ENCODE data around the gene FZD2. TPM values are rescaled to one million over a fixed set of nuclear protein-coding genes. Genes with fewer than 3 reads are reported as not detected.

FZD2 gene
- total and polyA plus RNA-seq, 2 of the 13 experiments (the other 11 are each of a cell fraction or from before 2014, with no cell fraction given) = 0.07 to 0.13 TPM

DNA sequence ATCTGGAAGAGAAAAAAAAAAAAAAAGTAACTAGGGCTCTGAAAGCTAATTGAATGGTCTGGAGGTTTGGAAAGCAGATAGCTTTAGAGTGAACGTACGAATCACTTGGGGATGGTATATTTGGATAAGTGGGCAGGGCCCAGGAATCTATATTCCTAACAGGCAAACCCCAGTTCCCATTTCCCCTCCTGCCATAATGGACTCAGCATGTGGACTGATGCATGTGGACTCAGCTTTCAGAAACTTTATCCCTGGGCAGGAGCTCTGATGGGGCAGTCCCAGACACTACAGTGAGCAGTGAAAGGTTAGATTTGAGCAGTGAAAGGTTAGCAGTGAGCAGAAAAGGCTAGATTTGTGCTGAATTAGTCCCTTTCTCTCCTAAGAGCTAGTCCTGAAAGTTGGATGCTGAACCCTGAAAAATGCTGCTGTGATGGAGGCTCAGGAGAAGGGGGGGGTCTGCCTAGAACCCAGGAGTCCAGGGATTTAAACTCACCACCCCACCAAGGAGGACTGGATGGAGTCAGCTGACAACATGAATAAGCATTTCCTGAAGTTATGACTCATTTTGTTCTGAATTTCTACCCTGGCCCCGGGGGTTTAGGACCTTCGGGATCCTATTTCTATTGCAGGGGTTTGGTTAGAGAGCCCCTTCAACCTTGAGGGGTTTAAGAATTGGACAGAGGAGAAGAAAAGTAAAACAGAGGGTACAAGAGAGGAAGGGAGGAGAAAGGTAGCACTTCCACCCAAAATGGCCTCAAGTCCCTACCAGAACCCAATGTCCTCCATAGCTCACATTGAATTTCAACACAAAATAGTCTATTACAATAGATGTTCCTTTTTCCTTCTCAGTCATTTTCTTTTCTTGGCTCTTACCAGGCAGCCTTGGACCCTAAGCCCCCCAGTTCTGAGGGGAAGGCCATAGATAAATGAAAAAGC, 10.3 kb upstream of the FZD2 start:
- DNase-seq (ENCODE audit: low spot score) = no peak
- no TSS peak for BruUV-seq (replicated peaks)
- ChIA-PET CTCF (ENCODE audit: low intra/inter-chr PET ratio, low total read pairs) (no interaction called here), POLR2A (no interaction called here)
- TF ChIP-seq FOXA1 (IDR thresholded peaks at IDR 0.05) = no peak
- TF ChIP-seq FOXA1 (CRISPR knock-in tag; IDR thresholded peaks at IDR 0.05) = no peak
- H3K4me1 ChIP-seq (ENCODE audit: insufficient read depth, low read length) = peaks cover 26% of the 10 kb centered on the region
- ATAC-seq = no peak
- intact Hi-C loops (cut with micrococcal nuclease; ENCODE audit: unreplicated experiment) (no loop called here), in situ Hi-C loops (cut with HindIII; ENCODE audit: extremely low pct_ligation_motif_present, low pct_unique_long_range_greater_than_20kb) (no loop called here)
- FAIRE-seq = no peak
- no peak overlapping the region for H3K9ac ChIP-seq (ENCODE audit: insufficient read depth, low read depth, low read length)
- H3K9me3 ChIP-seq (ENCODE audit: low read length) = no peaks in the 10 kb centered on the region
- no peak overlapping the region for H3K4me2 ChIP-seq (ENCODE audit: low read depth, low read length)
- H3K27ac ChIP-seq (ENCODE audit: extremely low read length, insufficient read depth, low read length) = no peak overlapping the region
- no peaks in the 10 kb centered on the region for H3K36me3 ChIP-seq (replicated peaks in 1 of 2; ENCODE audit: control insufficient read depth in 1 of 2, insufficient read depth in 2 of 2, low read length in 2 of 2)
- 15% methylated on average over 4 of the region's 4 CpGs for WGBS (ENCODE audit: low lambda C conversion rate)
- H3K4me3 ChIP-seq (replicated peaks in 1 of 3; ENCODE audit: insufficient read depth in 1 of 3, low read depth in 2 of 3, low read length in 3 of 3) = no peak overlapping the region
- H4K20me1 ChIP-seq (ENCODE audit: insufficient read depth, low read length) = no peaks in the 10 kb centered on the region
- H3K79me2 ChIP-seq (ENCODE audit: insufficient read depth, low read length) = no peaks in the 10 kb centered on the region
- no peak overlapping the region for H2AFZ ChIP-seq (ENCODE audit: low read length)
- H3K27me3 ChIP-seq (ENCODE audit: control insufficient read depth in 1 of 2, insufficient read depth in 2 of 2, low read length in 2 of 2) = peaks cover 4 to 14% of the 10 kb centered on the region in 2 experiments; a peak in 4 of 5 replicates

DNA sequence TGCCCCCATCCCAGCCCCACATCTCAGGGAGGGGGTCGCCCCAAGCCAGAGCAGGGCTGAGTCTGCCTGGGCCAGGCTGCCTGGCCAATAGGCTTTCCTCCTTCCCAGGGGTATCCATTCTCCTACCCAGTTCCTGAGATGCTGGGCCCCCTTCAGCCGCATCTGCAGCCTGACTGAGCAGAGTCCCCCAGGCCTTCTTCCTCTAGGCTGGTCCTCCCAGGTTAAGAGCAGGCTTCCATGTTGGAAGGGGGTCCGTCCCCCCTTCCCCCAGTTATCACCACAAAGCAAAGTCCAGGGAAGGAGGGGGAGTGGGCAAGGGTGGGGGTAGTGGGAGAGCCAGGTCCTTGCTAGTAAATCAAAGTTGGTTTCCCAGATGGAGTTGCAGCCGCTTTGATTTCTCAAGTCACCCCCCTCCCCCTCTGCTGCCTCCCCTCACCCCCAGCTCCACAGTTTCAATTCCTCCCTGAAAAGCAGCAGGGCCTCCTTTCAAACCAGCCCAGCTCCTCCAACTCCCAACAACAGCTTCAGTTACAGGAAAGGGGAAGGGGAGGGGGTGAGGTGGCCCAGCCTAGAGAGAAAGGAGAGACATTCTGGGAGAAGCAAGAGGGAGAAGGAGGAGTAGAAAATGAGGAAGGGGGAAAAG, 9.5 kb upstream of the FZD2 start:
- CTCF ChIA-PET (ENCODE audit: low intra/inter-chr PET ratio, low total read pairs) = no interaction called here

More for the DNA sequence above, 9.5 kb upstream of the FZD2 start:
- BruUV-seq (replicated peaks) = no TSS peak
- H3K4me3 ChIP-seq (replicated peaks in 1 of 3; ENCODE audit: insufficient read depth in 1 of 3, low read depth in 2 of 3, low read length in 3 of 3) = no peak overlapping the region
- intact Hi-C loops (cut with micrococcal nuclease; ENCODE audit: unreplicated experiment) (no loop called here), in situ Hi-C loops (cut with HindIII; ENCODE audit: extremely low pct_ligation_motif_present, low pct_unique_long_range_greater_than_20kb) (no loop called here)
- H3K9ac ChIP-seq (ENCODE audit: insufficient read depth, low read depth, low read length) = no peak overlapping the region
- no peak overlapping the region for H2AFZ ChIP-seq (ENCODE audit: low read length)
- FAIRE-seq (no peak), ATAC-seq (no peak), DNase-seq (ENCODE audit: low spot score) (no peak)
- peaks cover 4 to 22% of the 10 kb centered on the region in 2 experiments; a peak in 4 of 5 replicates for H3K27me3 ChIP-seq (ENCODE audit: control insufficient read depth in 1 of 2, insufficient read depth in 2 of 2, low read length in 2 of 2)
- peaks cover 26% of the 10 kb centered on the region for H3K4me1 ChIP-seq (ENCODE audit: insufficient read depth, low read length)
- H3K4me2 ChIP-seq (ENCODE audit: low read depth, low read length) = no peak overlapping the region
- no peaks in the 10 kb centered on the region for H3K36me3 ChIP-seq (replicated peaks in 1 of 2; ENCODE audit: control insufficient read depth in 1 of 2, insufficient read depth in 2 of 2, low read length in 2 of 2)
- 40% methylated on average over 4 of the region's 4 CpGs for WGBS (ENCODE audit: low lambda C conversion rate)
- POLR2A ChIA-PET = no interaction called here
- H3K27ac ChIP-seq (ENCODE audit: extremely low read length, insufficient read depth, low read length) = no peak overlapping the region
- H3K79me2 ChIP-seq (ENCODE audit: insufficient read depth, low read length) = no peaks in the 10 kb centered on the region
- TF ChIP-seq GABPB1 (CRISPR knock-in tag; IDR thresholded peaks at IDR 0.05) (no peak), ISL2 (CRISPR knock-in tag; IDR thresholded peaks at IDR 0.05) (no peak), IRX3 (CRISPR knock-in tag; IDR thresholded peaks at IDR 0.05; ENCODE audit: borderline replicate concordance, low read depth) (no peak), TEAD3 (CRISPR knock-in tag; optimal IDR thresholded peaks at IDR 0.05; ENCODE audit: borderline replicate concordance) (no peak), ARNT2 (CRISPR knock-in tag; IDR thresholded peaks at IDR 0.05; ENCODE audit: low read depth) (no peak), ZNF777 (CRISPR knock-in tag; IDR thresholded peaks at IDR 0.05) (no peak), ZMYM3 (CRISPR knock-in tag; IDR thresholded peaks at IDR 0.05) (no peak), RARG (CRISPR knock-in tag; IDR thresholded peaks at IDR 0.05; ENCODE audit: low read depth) (no peak), DPF2 (CRISPR knock-in tag; IDR thresholded peaks at IDR 0.05; ENCODE audit: borderline replicate concordance, low read depth) (no peak), MTF2 (CRISPR knock-in tag; IDR thresholded peaks at IDR 0.05; ENCODE audit: borderline replicate concordance) (no peak)
- TF ChIP-seq, protein P1, sequence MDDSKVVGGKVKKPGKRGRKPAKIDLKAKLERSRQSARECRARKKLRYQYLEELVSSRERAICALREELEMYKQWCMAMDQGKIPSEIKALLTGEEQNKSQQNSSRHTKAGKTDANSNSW (CRISPR knock-in tag; IDR thresholded peaks at IDR 0.05; ENCODE audit: borderline replicate concordance) = no peak
- TF ChIP-seq, protein P2, sequence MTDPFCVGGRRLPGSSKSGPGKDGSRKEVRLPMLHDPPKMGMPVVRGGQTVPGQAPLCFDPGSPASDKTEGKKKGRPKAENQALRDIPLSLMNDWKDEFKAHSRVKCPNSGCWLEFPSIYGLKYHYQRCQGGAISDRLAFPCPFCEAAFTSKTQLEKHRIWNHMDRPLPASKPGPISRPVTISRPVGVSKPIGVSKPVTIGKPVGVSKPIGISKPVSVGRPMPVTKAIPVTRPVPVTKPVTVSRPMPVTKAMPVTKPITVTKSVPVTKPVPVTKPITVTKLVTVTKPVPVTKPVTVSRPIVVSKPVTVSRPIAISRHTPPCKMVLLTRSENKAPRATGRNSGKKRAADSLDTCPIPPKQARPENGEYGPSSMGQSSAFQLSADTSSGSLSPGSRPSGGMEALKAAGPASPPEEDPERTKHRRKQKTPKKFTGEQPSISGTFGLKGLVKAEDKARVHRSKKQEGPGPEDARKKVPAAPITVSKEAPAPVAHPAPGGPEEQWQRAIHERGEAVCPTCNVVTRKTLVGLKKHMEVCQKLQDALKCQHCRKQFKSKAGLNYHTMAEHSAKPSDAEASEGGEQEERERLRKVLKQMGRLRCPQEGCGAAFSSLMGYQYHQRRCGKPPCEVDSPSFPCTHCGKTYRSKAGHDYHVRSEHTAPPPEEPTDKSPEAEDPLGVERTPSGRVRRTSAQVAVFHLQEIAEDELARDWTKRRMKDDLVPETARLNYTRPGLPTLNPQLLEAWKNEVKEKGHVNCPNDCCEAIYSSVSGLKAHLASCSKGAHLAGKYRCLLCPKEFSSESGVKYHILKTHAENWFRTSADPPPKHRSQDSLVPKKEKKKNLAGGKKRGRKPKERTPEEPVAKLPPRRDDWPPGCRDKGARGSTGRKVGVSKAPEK (CRISPR knock-in tag; IDR thresholded peaks at IDR 0.05; ENCODE audit: borderline replicate concordance) = no peak
- no peaks in the 10 kb centered on the region for H4K20me1 ChIP-seq (ENCODE audit: insufficient read depth, low read length)
- no peaks in the 10 kb centered on the region for H3K9me3 ChIP-seq (ENCODE audit: low read length)
